GM18519 (cell line): Measurements from ENCODE around the gene MAST4.
A peak's percentile ranks its signal among the peaks of the same experiment; 100 is the strongest.

Experiments
- ATAC-seq: cut with Tn5 transposase; IDR thresholded peaks from one replicate; pipeline ENCODE4 v1.9.1; 2021; ENCODE audit warnings: mild to moderate bottlenecking, moderate library complexity; ENCODE audit not compliant: unreplicated experiment, low FRiP score

MAST4 gene

GRCh38 chr5:66829826-66830225 is 233.6 kb downstream of the MAST4 start:
- ATAC-seq, result no peak

GRCh38 chr5:66830636-66831035 is 234.4 kb downstream of the MAST4 start:
- no peak for ATAC-seq

DNA sequence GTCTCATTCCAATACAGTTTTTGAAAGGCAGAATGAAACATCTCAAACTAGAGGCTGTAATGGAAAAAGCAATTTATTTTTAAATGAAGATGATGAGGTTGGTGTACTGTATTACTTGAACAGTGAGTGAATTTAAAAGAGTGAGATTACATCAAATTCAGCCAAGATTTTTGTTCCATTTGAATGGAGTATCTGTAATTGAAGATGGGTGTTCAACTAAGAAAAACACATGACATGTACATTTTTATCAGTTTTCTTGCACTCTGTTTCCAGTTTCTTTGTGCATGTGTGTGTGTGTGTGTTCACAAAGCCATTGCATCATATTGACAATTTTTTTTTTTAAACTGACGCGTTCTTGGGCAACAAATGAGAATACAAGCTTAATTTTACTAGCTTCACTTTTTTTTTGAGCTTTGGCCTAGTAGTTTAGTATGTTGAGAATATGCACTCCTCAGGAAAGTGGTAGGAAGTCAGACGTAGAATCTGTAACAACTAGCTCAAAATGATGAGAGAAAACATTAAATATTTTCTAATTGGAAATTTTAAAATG is 243.5 kb downstream of the MAST4 start:
- no peak for ATAC-seq

- ATAC-seq, result peak; percentile 99
Observed at GRCh38 chr5:66840511-66841013, 244.4 kb downstream of the MAST4 start.

DNA sequence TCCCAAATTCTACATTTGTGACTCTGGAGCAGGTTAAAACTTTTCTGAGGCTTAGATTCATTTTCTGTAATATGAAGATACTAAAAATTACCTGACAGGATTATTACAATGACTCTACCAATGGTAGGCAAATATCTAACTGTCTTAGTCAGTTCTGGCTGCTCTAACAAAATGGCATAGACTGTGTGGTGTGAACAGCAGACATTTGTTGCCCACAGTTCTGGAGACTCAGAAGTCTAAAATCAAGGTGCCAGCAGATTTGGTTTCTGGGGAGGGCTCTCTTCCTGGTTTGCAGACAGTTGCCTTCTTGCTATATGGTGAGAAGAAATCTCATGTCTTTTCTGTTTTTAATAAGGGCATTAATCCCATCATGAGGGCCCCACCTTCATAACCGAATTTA is 245.1 kb downstream of the MAST4 start:
- no peak for ATAC-seq

GRCh38 chr5:66842540-66842939 is 246.3 kb downstream of the MAST4 start:
- no peak for ATAC-seq

- ATAC-seq, result no peak
Observed at GRCh38 chr5:66843065-66843464, 246.9 kb downstream of the MAST4 start.

DNA sequence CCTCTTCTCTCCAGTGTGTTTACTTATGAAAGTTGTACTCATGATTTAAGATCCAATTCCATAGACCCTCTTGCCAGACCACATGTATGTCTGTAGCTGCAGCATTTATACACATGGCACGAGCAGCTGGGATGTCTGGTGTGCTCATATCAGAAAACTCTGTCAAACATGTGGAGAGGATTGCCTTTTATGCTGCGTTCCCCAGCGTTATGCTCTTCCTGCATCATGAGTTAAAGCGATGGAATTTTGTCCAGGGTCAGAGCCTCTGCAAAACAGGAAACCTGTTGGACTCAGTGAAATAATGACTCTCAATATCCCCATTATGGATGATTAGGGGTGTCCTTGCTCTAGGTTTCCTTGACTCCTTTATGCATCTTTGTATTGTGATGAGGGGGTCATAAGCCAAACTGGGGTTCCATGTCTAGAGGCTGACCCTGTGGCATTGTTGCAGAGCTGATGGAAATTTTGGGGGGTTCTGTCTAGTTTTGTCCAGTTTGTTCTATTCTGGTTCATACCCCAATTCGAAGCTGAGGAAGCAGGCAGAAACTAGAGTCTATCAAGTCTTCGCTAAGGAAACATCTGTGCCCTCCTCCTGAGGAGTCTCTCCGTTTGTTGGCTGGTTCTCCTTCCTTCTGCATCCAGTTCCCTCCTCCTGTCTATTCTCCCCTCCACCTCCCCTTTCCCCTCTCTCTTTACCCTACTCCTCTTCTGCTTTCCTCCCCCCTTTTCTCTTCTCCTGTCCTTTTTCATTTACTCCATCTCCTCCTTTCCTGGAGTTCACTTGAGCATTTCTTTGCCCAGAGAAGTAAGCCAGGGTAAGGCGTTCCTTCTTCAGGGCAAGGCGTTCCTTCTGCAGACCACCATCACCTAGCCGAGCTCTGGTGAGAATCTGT is 252.8 kb downstream of the MAST4 start:
- no peak for ATAC-seq

- ATAC-seq, result no peak
Observed at GRCh38 chr5:66849803-66850202, 253.6 kb downstream of the MAST4 start.

GRCh38 chr5:66850354-66851075 is 254.3 kb downstream of the MAST4 start:
- no peak for ATAC-seq

DNA sequence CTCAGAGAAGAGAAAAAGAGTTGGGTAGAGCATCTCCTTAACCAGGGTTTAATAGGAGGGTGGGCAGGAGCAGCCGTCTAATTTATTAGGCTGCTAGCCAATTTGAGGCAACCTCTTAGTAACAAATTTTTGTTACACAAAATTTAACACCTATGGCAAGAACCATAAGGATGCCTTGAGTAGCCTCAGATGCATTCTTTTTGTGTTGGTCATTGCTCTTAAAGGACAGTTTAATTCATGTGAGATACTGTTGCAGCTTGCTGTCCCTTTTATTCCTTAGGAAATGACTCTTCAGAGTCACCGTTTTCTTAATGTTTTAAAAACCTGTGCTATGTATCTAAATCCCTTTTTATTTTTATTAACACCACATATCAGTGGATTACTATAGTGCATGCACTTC is 255.1 kb downstream of the MAST4 start:
- ATAC-seq, result no peak

- no peak for ATAC-seq
Observed at GRCh38 chr5:66854416-66854815, 258.2 kb downstream of the MAST4 start.

GRCh38 chr5:66856041-66856805 is 260.0 kb downstream of the MAST4 start:
- no peak for ATAC-seq

DNA sequence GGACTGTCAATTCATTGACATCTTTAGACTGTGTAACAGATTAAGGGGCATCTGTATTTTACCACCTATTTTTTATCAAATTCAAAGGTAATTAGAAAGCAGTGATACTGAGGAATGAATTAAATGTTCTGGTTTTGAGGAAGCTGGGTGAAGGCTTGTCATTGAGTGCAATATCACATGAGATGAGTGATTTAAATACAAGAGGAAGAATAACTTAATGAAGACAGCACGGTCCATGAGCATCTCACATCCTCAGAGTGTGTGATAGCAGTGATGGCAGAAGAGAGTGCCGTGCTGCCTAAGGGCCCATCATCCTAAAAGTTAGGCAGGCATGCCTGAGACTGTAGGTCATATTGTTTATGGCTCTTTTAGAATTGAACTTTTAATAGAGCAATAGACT is 263.3 kb downstream of the MAST4 start:
- no peak for ATAC-seq

- ATAC-seq, result no peak
Observed at GRCh38 chr5:66860199-66860975, 264.2 kb downstream of the MAST4 start.

GRCh38 chr5:66861402-66861801 is 265.2 kb downstream of the MAST4 start:
- ATAC-seq, result no peak

DNA sequence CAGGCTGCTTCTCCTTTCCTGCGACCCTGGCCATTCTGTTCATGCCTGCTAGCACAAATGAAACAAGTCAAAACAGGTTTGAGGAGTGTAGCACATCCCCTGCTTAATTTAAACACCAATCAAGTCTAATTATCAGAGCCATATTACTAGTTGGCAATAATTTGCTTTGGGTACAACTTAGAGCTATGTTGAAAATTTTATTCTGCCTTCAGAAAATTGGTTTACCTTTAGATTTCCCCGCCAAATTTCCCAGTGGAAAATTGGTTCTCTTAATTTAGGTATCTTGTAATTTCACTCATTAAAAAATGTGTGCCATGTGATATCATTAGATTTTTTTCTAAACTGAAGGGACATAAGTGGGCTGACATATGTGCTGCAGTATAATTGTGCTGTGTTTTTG is 265.8 kb downstream of the MAST4 start:
- ATAC-seq, result no peak

GRCh38 chr5:66863243-66864170 is 267.3 kb downstream of the MAST4 start:
- ATAC-seq, result no peak
